OCI-LY1 (cell line): ENCODE results near the gene CHST12.

Source experiments
- H2AFZ ChIP-seq: fragments of 200-600 bp; sonication (generic), shearing (Covaris generic); 2 replicates; pipeline ENCODE4 v1.6.0; 2014; ENCODE audit warnings: antibody characterized with exemption, mild to moderate bottlenecking, low read length
- H3F3A ChIP-seq: fragments of 200-600 bp; sonication (generic), shearing (Covaris generic); 2 replicates; pipeline ENCODE4 v1.6.0; 2014; ENCODE audit warnings: mild to moderate bottlenecking, antibody characterized with exemption, low read length, moderate library complexity; ENCODE audit not compliant: insufficient read depth
- H3K27ac ChIP-seq: fragments of 200-600 bp; sonication (generic); 2 replicates; pipeline ENCODE4 v1.5.1; 2014; ENCODE audit warnings: low read length, mixed run types, mild to moderate bottlenecking, low read depth; ENCODE audit not compliant: poor library complexity, severe bottlenecking
- H3K27me3 ChIP-seq: fragments of 200-600 bp; sonication (generic); 2 replicates; pipeline ENCODE4 v1.6.0; 2014; ENCODE audit warnings: antibody characterized with exemption, mild to moderate bottlenecking, low read length, moderate library complexity; ENCODE audit not compliant: insufficient read depth
- H3K36me3 ChIP-seq: fragments of 200-600 bp; sonication (generic); 2 replicates; pipeline ENCODE4 v1.6.1; 2014; ENCODE audit warnings: mild to moderate bottlenecking, antibody characterized with exemption, low read length, moderate library complexity, mixed read lengths; ENCODE audit not compliant: insufficient read depth
- H3K4me1 ChIP-seq: fragments of 200-600 bp; sonication (generic); 2 replicates; pipeline ENCODE4 v1.5.1; 2014; ENCODE audit warnings: mild to moderate bottlenecking, low read length, moderate library complexity; ENCODE audit not compliant: insufficient read depth, severe bottlenecking
- H3K4me2 ChIP-seq: fragments of 200-600 bp; sonication (generic), shearing (Covaris generic); 2 replicates; pipeline ENCODE4 v1.6.1; 2014; ENCODE audit warnings: low read length
- H3K4me3 ChIP-seq: fragments of 200-600 bp; sonication (generic); 2 replicates; pipeline ENCODE4 v1.5.1; 2014; ENCODE audit warnings: low read length, low read depth, mild to moderate bottlenecking, mixed read lengths; ENCODE audit not compliant: poor library complexity, severe bottlenecking
- H3K79me2 ChIP-seq: fragments of 200-600 bp; shearing (Covaris generic); 2 replicates; pipeline ENCODE4 v1.6.1; 2016; ENCODE audit warnings: mixed run types, low read length, mixed read lengths; ENCODE audit not compliant: insufficient read depth
- H3K9ac ChIP-seq: fragments of 200-600 bp; sonication (generic), shearing (Covaris generic); 2 replicates; pipeline ENCODE4 v1.6.1; 2014; ENCODE audit warnings: mild to moderate bottlenecking, low read length, mixed read lengths
- H3K9me2 ChIP-seq: fragments of 200-600 bp; sonication (generic), shearing (Covaris generic); 2 replicates; pipeline ENCODE4 v1.6.1; 2014; ENCODE audit warnings: low read depth, mild to moderate bottlenecking, low read length, mixed read lengths
- H3K9me3 ChIP-seq: fragments of 200-600 bp; shearing (Covaris generic); 2 replicates; pipeline ENCODE4 v1.6.1; 2014; ENCODE audit warnings: low read length, mixed read lengths
- H4K20me1 ChIP-seq: fragments of 200-600 bp; sonication (generic), shearing (Covaris generic); 2 replicates; pipeline ENCODE4 v1.6.0; 2016; ENCODE audit warnings: mild to moderate bottlenecking, low read length; ENCODE audit not compliant: insufficient read depth
- EZH2 ChIP-seq: fragments of 200-600 bp; sonication (generic), shearing (Covaris generic); IDR thresholded peaks from 2 replicates; pipeline ENCODE4 v1.8.0; 2017; ENCODE audit warnings: borderline replicate concordance, mixed run types, mild to moderate bottlenecking, antibody characterized with exemption, low read length, moderate library complexity, mixed read lengths
- TF ChIP-seq, protein P1 (sequence below): fragments of 200-600 bp; sonication (generic), shearing (Covaris generic); IDR thresholded peaks from 2 replicates; pipeline ENCODE4 v1.5.1; 2017; ENCODE audit warnings: mild to moderate bottlenecking, antibody characterized with exemption, low read length, moderate library complexity, mixed read lengths

The CHST12 gene

GRCh38 chr7:2409745-2410414, 6.5 kb downstream of the CHST12 start:
- H3K27ac ChIP-seq, result no peak overlapping the region
- H3K4me2 ChIP-seq, result no peak overlapping the region
- no peaks in the 10 kb centered on the region for H4K20me1 ChIP-seq
- H3F3A ChIP-seq, result no peaks in the 10 kb centered on the region
- no peaks in the 10 kb centered on the region; the same call in 1 of the 2 replicates for H3K27me3 ChIP-seq
- H3K4me3 ChIP-seq, result no peak overlapping the region
- H3K9me2 ChIP-seq, result no peaks in the 10 kb centered on the region
- H3K4me1 ChIP-seq, result no peaks in the 10 kb centered on the region
- no peak overlapping the region for H2AFZ ChIP-seq
- H3K79me2 ChIP-seq, result no peaks in the 10 kb centered on the region
- no peaks in the 10 kb centered on the region for H3K36me3 ChIP-seq
- no peaks in the 10 kb centered on the region for H3K9me3 ChIP-seq
- H3K9ac ChIP-seq, result no peak overlapping the region
- no peak for TF ChIP-seq EZH2
- TF ChIP-seq, protein P1, sequence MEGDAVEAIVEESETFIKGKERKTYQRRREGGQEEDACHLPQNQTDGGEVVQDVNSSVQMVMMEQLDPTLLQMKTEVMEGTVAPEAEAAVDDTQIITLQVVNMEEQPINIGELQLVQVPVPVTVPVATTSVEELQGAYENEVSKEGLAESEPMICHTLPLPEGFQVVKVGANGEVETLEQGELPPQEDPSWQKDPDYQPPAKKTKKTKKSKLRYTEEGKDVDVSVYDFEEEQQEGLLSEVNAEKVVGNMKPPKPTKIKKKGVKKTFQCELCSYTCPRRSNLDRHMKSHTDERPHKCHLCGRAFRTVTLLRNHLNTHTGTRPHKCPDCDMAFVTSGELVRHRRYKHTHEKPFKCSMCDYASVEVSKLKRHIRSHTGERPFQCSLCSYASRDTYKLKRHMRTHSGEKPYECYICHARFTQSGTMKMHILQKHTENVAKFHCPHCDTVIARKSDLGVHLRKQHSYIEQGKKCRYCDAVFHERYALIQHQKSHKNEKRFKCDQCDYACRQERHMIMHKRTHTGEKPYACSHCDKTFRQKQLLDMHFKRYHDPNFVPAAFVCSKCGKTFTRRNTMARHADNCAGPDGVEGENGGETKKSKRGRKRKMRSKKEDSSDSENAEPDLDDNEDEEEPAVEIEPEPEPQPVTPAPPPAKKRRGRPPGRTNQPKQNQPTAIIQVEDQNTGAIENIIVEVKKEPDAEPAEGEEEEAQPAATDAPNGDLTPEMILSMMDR, result no peak

GRCh38 chr7:2411049-2411448, 7.6 kb downstream of the CHST12 start:
- H3F3A ChIP-seq, result no peaks in the 10 kb centered on the region
- no peaks in the 10 kb centered on the region for H3K4me1 ChIP-seq
- H3K27me3 ChIP-seq, result no peaks in the 10 kb centered on the region; the same call in 1 of the 2 replicates
- no peak overlapping the region for H3K4me3 ChIP-seq
- TF ChIP-seq EZH2, result no peak
- TF ChIP-seq, protein P1, result no peak
- H2AFZ ChIP-seq, result no peak overlapping the region
- H3K9ac ChIP-seq, result no peak overlapping the region
- no peak overlapping the region for H3K4me2 ChIP-seq
- H3K27ac ChIP-seq, result no peak overlapping the region
- no peaks in the 10 kb centered on the region for H3K36me3 ChIP-seq
- no peaks in the 10 kb centered on the region for H3K9me3 ChIP-seq
- no peaks in the 10 kb centered on the region for H3K79me2 ChIP-seq
- no peaks in the 10 kb centered on the region for H3K9me2 ChIP-seq
- no peaks in the 10 kb centered on the region for H4K20me1 ChIP-seq

DNA sequence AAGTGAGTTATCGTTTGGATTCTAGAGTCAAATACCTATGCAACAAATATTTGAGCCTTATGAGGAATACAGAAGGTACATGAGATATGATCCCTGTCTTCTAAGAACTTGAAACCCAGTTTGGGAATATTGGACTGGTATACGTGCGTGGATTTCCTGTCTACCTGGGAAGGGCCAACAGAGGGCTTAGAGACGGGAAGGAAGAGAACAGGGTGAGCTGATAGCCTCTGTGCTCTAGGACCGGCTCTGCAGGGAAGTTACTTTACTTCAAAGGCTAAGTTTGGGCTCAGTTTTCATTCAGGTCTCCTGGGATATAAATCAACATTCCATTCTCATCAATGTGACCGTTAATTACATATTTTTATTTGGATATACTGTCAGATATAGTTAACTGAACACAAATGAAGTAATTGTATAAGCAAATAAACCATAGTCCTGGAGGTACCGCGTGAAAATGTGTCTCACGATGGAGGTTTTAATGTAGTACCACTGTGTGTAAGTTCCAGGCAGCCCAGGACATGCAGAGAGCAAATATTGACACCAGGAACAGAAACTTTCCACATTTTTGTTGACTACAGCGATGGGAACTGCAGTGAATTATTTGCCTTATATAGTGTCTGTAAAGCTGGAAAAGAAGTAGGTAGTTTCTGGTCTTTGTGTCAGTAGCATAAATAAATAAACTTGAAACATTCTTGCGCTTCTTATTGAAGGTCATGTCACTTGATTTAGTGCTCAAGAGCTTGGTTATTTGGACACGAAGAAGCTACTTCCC, 8.6 kb downstream of the CHST12 start:
- no peaks in the 10 kb centered on the region for H3K36me3 ChIP-seq
- H3K4me2 ChIP-seq, result no peak overlapping the region
- H4K20me1 ChIP-seq, result no peaks in the 10 kb centered on the region
- TF ChIP-seq, protein P1, result no peak
- no peak for TF ChIP-seq EZH2
- no peaks in the 10 kb centered on the region for H3K79me2 ChIP-seq
- no peaks in the 10 kb centered on the region for H3K4me1 ChIP-seq
- no peaks in the 10 kb centered on the region for H3F3A ChIP-seq
- H3K4me3 ChIP-seq, result no peak overlapping the region
- no peak overlapping the region for H2AFZ ChIP-seq
- no peaks in the 10 kb centered on the region for H3K9me3 ChIP-seq
- H3K27me3 ChIP-seq, result no peaks in the 10 kb centered on the region; the same call in 1 of the 2 replicates
- H3K27ac ChIP-seq, result no peak overlapping the region
- no peak overlapping the region for H3K9ac ChIP-seq
- H3K9me2 ChIP-seq, result no peaks in the 10 kb centered on the region
